Lower leg skin (tissue), 4 donors: Measurements from ENCODE around the gene CEND1. TPM values are rescaled to one million over a fixed set of nuclear protein-coding genes. Genes with fewer than 3 reads are reported as not detected.

Source experiments
- DNase-seq, 2 donors: peaks; one replicate each; pipeline ENCODE4 v3.0.0-alpha.2; 2019; ENCODE audit warnings: low spot score in 2 of 2
- H3K4me3 ChIP-seq: fragments of 200-600 bp; sonication (generic); 2 replicates; pipeline ENCODE4 v1.5.1; 2017; ENCODE audit warnings: mild to moderate bottlenecking, low read depth; ENCODE audit not compliant: poor library complexity, severe bottlenecking
- CTCF ChIP-seq, 3 donors: fragments of 450-650 bp; IDR thresholded peaks; one replicate each; pipeline ENCODE4 v1.5.1; 2016; ENCODE audit warnings: antibody characterized with exemption in 3 of 3, mild to moderate bottlenecking in 3 of 3, moderate library complexity in 2 of 3
- POLR2A ChIP-seq, 2 donors: fragments of 450-650 bp; IDR thresholded peaks; one replicate each; pipeline ENCODE4 v1.6.1; 2016 to 2017; ENCODE audit warnings: antibody characterized with exemption in 2 of 2, mild to moderate bottlenecking in 1 of 2, moderate library complexity in 1 of 2
- WGBS, 2 donors: methylation state at CpG; one replicate each; pipeline ENCODE4 v1.1.5; 2018; 5-methylcytosine and 5-hydroxymethylcytosine counted together
- intact Hi-C: fragments of 100-400 bp; cut with DNase I; formaldehyde crosslinking; loops from one replicate; pipeline ENCODE4 v1.15.0; 2023; ENCODE audit warnings: low total_unique reads
- total RNA-seq, 4 donors: library from RNA; depleted of rRNA; stranded (reverse); fragments of >200 nt; gene quantifications; one replicate each; pipeline ENCODE4 v1.1.0, GENCODE V29; 2016

Gene CEND1
- not detected for total RNA-seq

DNA sequence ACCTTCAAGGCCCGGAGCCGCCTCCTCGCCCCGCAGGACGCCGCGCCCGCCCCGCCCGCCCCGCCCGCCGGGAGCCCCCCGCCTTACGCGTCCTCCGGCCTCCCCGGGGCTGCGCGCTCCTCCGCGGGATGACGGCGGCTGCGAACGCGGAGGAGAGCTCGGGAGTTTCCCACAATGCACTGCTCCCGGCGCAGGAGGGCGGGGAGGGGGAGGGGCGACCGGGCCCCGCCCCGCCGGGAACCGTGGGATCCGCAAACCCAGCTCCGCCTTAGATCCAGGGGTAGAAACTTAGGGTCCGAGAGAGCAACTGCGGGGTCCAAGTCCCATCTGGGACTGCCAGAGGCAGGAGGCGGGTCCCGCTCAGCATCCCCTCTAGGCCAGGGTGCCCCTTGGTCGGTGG is at the start of gene CEND1:
Gene CEND1 (minus strand): TSS at position 148 of the 400 bp plus-strand sequence. CDS start 1,514 bp downstream, outside the sequence.
- DNase-seq: no peak
- TF ChIP-seq CTCF (IDR thresholded peaks at IDR 0.05) (no peak), POLR2A (IDR thresholded peaks at IDR 0.05) (no peak)
- no peak within 1 kb of the TSS for H3K4me3 ChIP-seq
- WGBS, 2 donors: 20 to 34% methylated on average over 3 to 7 of the region's 44 CpGs
- intact Hi-C loops: no loop called here

DNA sequence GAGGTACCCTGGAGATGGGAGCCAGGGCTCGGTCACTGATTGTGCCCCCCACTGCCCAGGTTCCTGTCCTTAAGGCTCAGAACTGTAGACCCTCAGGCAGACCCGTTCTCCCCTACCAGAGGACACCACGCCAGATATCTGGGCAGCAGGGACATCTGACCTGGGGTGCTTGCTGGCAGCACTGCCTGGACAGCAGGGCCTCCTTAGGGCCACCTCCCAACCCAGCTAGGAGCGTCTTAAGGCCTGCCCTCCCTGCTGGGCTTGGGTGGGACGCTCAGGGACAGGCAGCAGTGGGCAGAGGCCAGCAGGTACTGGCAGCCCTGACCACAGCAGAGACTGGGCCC is 49.4 kb upstream of the CEND1 start:
- WGBS, 2 donors: 71 to 79% methylated on average over 4 to 5 of the region's 5 CpGs
- intact Hi-C loops: no loop called here
- H3K4me3 ChIP-seq: no peak overlapping the region
- no peak for DNase-seq
- TF ChIP-seq POLR2A (IDR thresholded peaks at IDR 0.05): no peak
- TF ChIP-seq CTCF (IDR thresholded peaks at IDR 0.05): no peak

DNA sequence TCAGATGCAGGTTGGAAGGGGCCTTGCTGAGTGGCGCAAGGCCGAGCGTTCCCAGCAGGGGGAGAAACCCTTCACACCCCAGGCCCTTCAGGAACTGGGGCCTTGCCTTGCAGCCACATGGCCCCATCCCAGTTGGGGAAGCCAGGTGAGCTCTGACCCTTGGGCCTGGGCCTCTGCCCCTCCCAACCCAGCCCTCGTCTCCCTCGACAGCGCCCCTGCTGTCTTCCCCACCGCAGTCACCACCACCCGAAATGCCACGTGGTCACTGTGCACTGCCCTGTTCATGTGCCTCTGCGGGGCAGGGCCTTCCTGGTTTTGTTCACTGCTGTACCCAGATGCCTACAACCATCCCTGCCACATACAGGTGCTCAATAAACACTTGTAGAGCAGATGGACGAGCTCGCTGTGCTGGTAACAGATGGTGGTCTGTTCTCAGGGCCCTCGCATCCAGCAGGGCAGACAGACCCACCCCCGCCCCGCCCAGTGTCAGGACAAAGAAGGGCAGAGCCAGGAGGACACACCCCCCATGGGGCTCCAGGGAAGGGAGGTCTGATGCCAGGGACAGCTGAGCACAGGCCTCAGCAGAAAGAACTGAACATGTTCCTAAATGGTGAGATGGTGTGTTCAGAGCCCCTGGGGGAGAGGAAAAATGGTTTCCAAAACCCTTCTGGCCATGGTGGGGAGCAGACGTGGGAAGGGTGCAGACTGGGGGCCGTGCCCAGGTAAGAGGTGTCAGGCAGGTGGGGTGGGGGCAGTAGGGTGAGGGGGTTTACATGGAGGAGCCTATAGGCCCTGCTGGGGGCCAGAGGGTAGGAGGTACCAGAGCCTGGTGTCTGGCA is 48.8 kb upstream of the CEND1 start:
- intact Hi-C loops: no loop called here
- TF ChIP-seq CTCF (IDR thresholded peaks at IDR 0.05): peak in 1 of 3 donors; percentile 13
- TF ChIP-seq POLR2A (IDR thresholded peaks at IDR 0.05): no peak
- no peak for DNase-seq
- WGBS, 2 donors: 40 to 45% methylated on average over 17 of the region's 17 CpGs
- no peak overlapping the region for H3K4me3 ChIP-seq

GRCh38 chr11:837990-838307 is 48.1 kb upstream of the CEND1 start:
- 61 to 100% methylated on average over 1 to 5 of the region's 8 CpGs for WGBS, 2 donors
- intact Hi-C loops: no loop called here
- DNase-seq: no peak

GRCh38 chr11:837189-837989 is 47.5 kb upstream of the CEND1 start:
- 83 to 88% methylated on average over 17 to 18 of the region's 22 CpGs for WGBS, 2 donors
- H3K4me3 ChIP-seq: no peak overlapping the region
- intact Hi-C loops: no loop called here
- no peak for DNase-seq
- TF ChIP-seq POLR2A (IDR thresholded peaks at IDR 0.05): no peak
- no peak for TF ChIP-seq CTCF (IDR thresholded peaks at IDR 0.05)

More at GRCh38 chr11:837990-838307, 48.1 kb upstream of the CEND1 start:
- no peak overlapping the region for H3K4me3 ChIP-seq
- TF ChIP-seq CTCF (IDR thresholded peaks at IDR 0.05): no peak
- TF ChIP-seq POLR2A (IDR thresholded peaks at IDR 0.05): no peak
